Mesendoderm (in vitro differentiated cells): ENCODE data around the gene OR2AT4.
"Not testable (repeated sequence)": the region's sequence is repeated elsewhere in the genome, so short reads cannot be mapped to it uniquely, and the experiment has no call there.

Experiments
- DNase-seq: peaks from one replicate; pipeline ENCODE4 v3.0.0; 2013
- H2AK5ac ChIP-seq: 2 replicates; pipeline ENCODE4 v1.6.1; 2013; ENCODE audit warnings: low read length, inconsistent platforms
- H2BK120ac ChIP-seq: 2 replicates; pipeline ENCODE4 v1.6.1; 2013; ENCODE audit warnings: low read depth, mild to moderate bottlenecking, low read length, moderate library complexity, mixed read lengths
- H2BK15ac ChIP-seq: replicated peaks from 2 replicates; pipeline ENCODE4 v1.6.1; 2013; ENCODE audit warnings: low read depth, mild to moderate bottlenecking, moderate library complexity
- H2BK5ac ChIP-seq: 2 replicates; pipeline ENCODE4 v1.6.1; 2013; ENCODE audit warnings: low read length, inconsistent platforms
- H3K18ac ChIP-seq: 2 replicates; pipeline ENCODE4 v1.6.1; 2013; ENCODE audit warnings: mild to moderate bottlenecking, low read length, mixed read lengths
- H3K23ac ChIP-seq: one replicate; pipeline ENCODE4 v1.6.1; 2013; ENCODE audit warnings: low read length
- H3K27ac ChIP-seq: 2 replicates; pipeline ENCODE4 v1.5.1; 2013; ENCODE audit warnings: low read depth, mild to moderate bottlenecking, inconsistent platforms, low read length, moderate library complexity
- H3K27me3 ChIP-seq: 2 replicates; pipeline ENCODE4 v1.6.1; 2013; ENCODE audit warnings: low read length, control low read depth, mild to moderate bottlenecking, inconsistent platforms; ENCODE audit not compliant: insufficient read depth, poor library complexity
- H3K36me3 ChIP-seq: 2 replicates; pipeline ENCODE4 v1.6.1; 2013; ENCODE audit warnings: low read length, inconsistent platforms; ENCODE audit not compliant: control insufficient read depth, insufficient read depth
- H3K4ac ChIP-seq: one replicate; pipeline ENCODE4 v1.6.1; 2013; ENCODE audit warnings: low read depth, mild to moderate bottlenecking, low read length, moderate library complexity
- H3K4me1 ChIP-seq: 2 replicates; pipeline ENCODE4 v1.6.1; 2013; ENCODE audit warnings: low read depth, low read length, inconsistent platforms; ENCODE audit not compliant: control insufficient read depth
- H3K4me2 ChIP-seq: 2 replicates; pipeline ENCODE4 v1.6.1; 2013; ENCODE audit warnings: low read length
- H3K4me3 ChIP-seq: 2 replicates; pipeline ENCODE4 v1.5.1; 2013; ENCODE audit warnings: mild to moderate bottlenecking, low read length
- H3K56ac ChIP-seq: one replicate; pipeline ENCODE4 v1.6.1; 2013; ENCODE audit warnings: low read length
- H3K79me1 ChIP-seq: 2 replicates; pipeline ENCODE4 v1.6.1; 2013; ENCODE audit warnings: low read length, inconsistent platforms
- H3K79me2 ChIP-seq: 2 replicates; pipeline ENCODE4 v1.6.1; 2013; ENCODE audit warnings: mild to moderate bottlenecking, low read length; ENCODE audit not compliant: control insufficient read depth, insufficient read depth
- H3K9ac ChIP-seq: 2 replicates; pipeline ENCODE4 v1.6.1; 2013; ENCODE audit warnings: low read length, inconsistent platforms
- H4K5ac ChIP-seq: one replicate; pipeline ENCODE4 v1.6.1; 2013; ENCODE audit warnings: low read length
- H4K8ac ChIP-seq: one replicate; pipeline ENCODE4 v1.6.1; 2013; ENCODE audit warnings: low read depth, mild to moderate bottlenecking, control low read depth, low read length, moderate library complexity
- WGBS: extraction: QIAGEN DNeasy Blood & Tissue Kit; methylation state at CpG from one replicate; pipeline ENCODE4 v1.1.7; 2013; ENCODE audit warnings: low lambda C conversion rate, missing lambda C conversion rate; ENCODE audit not compliant: insufficient coverage; ENCODE audit errors: extremely low coverage; 5-methylcytosine and 5-hydroxymethylcytosine counted together

OR2AT4 gene

GRCh38 chr11:75101424-75102128 is 4.9 kb upstream of the OR2AT4 start:
- WGBS = no CpG with 5 or more reads among the region's 8 CpGs
- Histone ChIP-seq H3K4me3 (no peak overlapping the region), H2BK5ac (no peak overlapping the region), H3K23ac (no peak overlapping the region), H3K79me1 (no peaks in the 10 kb centered on the region), H3K56ac (no peak overlapping the region), H3K4me1 (no peaks in the 10 kb centered on the region), H2BK120ac (no peak overlapping the region), H2AK5ac (no peak overlapping the region), H3K27me3 (no peaks in the 10 kb centered on the region), H3K36me3 (no peaks in the 10 kb centered on the region), H3K27ac (no peak overlapping the region), H3K79me2 (no peaks in the 10 kb centered on the region), H4K5ac (no peak overlapping the region), H3K4me2 (no peak overlapping the region), H2BK15ac (no peak overlapping the region), H3K9ac (no peak overlapping the region), H3K4ac (no peak overlapping the region), H4K8ac (no peak overlapping the region), H3K18ac (no peak overlapping the region)
- DNase-seq = no peak

GRCh38 chr11:75100314-75100713 is 3.6 kb upstream of the OR2AT4 start:
- Histone ChIP-seq H3K4me2 (no peak overlapping the region), H3K4me3 (no peak overlapping the region), H3K4ac (no peak overlapping the region), H3K36me3 (no peaks in the 10 kb centered on the region), H3K56ac (no peak overlapping the region), H4K8ac (no peak overlapping the region), H2BK120ac (no peak overlapping the region), H3K4me1 (no peaks in the 10 kb centered on the region), H3K79me2 (no peaks in the 10 kb centered on the region), H3K27ac (no peak overlapping the region), H4K5ac (no peak overlapping the region), H2BK15ac (no peak overlapping the region), H3K79me1 (no peaks in the 10 kb centered on the region), H3K23ac (no peak overlapping the region), H3K27me3 (no peaks in the 10 kb centered on the region), H2BK5ac (no peak overlapping the region), H3K18ac (no peak overlapping the region), H2AK5ac (no peak overlapping the region), H3K9ac (no peak overlapping the region)
- WGBS = no CpG with 5 or more reads among the region's 3 CpGs
- DNase-seq = peak; percentile 6

- H2BK120ac ChIP-seq = no peak overlapping the region
- no peaks in the 10 kb centered on the region for H3K79me1 ChIP-seq
- H3K79me2 ChIP-seq = no peaks in the 10 kb centered on the region
- no peak for DNase-seq
- no peak overlapping the region for H3K23ac ChIP-seq
- H3K27me3 ChIP-seq = no peaks in the 10 kb centered on the region
- H2BK5ac ChIP-seq = no peak overlapping the region
- WGBS = no CpG with 5 or more reads among the region's 1 CpG
- H4K5ac ChIP-seq = no peak overlapping the region
- no peak overlapping the region for H3K27ac ChIP-seq
- no peak overlapping the region for H4K8ac ChIP-seq
- no peak overlapping the region for H3K4me2 ChIP-seq
- no peak overlapping the region for H3K4ac ChIP-seq
- H3K36me3 ChIP-seq = no peaks in the 10 kb centered on the region
- no peak overlapping the region for H3K56ac ChIP-seq
- no peak overlapping the region for H2AK5ac ChIP-seq
- no peak overlapping the region for H3K4me3 ChIP-seq
- H3K18ac ChIP-seq = no peak overlapping the region
- no peaks in the 10 kb centered on the region for H3K4me1 ChIP-seq
- H3K9ac ChIP-seq = no peak overlapping the region
- H2BK15ac ChIP-seq = no peak overlapping the region
These were observed 3.0 kb upstream of the OR2AT4 start for GRCh38 chr11:75099635-75100034.

DNA sequence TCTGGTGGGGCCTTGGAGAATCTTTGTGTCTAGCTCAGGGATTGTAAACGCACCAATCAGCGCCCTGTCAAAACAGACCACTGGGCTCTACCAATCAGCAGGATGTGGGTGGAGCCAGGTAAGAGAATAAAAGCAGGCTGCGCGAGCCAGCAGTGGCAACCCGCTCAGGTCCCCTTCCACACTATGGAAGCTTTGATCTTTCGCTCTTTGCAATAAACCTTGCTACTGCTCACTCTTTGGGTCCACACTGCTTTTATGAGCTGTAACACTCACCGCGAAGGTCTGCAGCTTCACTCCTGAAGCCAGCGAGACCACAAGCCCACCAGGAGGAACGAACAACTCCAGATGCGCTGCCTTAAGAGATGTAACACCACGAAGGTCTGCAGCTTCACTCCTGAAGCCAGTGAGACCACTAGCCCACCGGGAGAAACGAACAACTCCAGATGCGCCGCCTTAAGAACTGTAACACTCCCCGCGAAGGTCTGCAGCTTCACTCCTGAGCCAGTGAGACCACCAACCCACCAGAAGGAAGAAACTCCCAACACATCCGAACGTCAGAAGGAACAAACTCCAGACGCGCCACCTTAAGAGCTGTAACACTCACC is 2.3 kb upstream of the OR2AT4 start:
- H3K18ac ChIP-seq, H3K79me1 ChIP-seq, H3K36me3 ChIP-seq, H2BK15ac ChIP-seq, H4K8ac ChIP-seq, H3K4me3 ChIP-seq, H3K79me2 ChIP-seq, H3K27ac ChIP-seq, H3K56ac ChIP-seq, H2AK5ac ChIP-seq, H3K27me3 ChIP-seq, H3K4me1 ChIP-seq, H2BK120ac ChIP-seq, H2BK5ac ChIP-seq, H3K4me2 ChIP-seq, DNase-seq, H3K4ac ChIP-seq, H3K23ac ChIP-seq, H3K9ac ChIP-seq, H4K5ac ChIP-seq: not testable (repeated sequence)
- WGBS = no CpG with 5 or more reads among the region's 22 CpGs

DNA sequence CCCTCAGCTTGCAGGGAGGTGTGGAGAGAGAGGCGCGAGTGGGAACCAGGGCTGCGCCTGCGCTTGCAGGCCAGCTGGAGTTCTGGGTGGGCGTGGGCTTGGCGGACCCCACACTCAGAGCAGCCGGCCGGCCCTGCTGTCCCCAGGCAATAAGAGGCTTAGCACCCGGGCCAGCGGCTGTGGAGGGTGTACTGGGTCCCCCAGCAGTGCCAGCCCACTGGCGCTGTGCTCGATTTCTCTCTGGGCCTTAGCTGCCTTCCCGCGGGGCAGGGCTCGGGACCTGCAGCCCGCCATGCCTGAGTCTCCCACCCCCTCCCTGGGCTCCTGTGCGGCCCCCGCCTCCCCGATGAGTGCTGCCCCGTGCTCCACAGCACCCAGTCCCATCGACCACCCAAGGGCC is 1.5 kb upstream of the OR2AT4 start:
- not testable (repeated sequence) for H3K27ac ChIP-seq, H3K79me2 ChIP-seq, H3K23ac ChIP-seq, H3K4me2 ChIP-seq, H2AK5ac ChIP-seq, DNase-seq, H3K4me3 ChIP-seq, H4K5ac ChIP-seq, H2BK5ac ChIP-seq, H3K79me1 ChIP-seq, H3K4me1 ChIP-seq, H2BK15ac ChIP-seq, H3K27me3 ChIP-seq, H3K9ac ChIP-seq, H3K56ac ChIP-seq, H3K36me3 ChIP-seq, H3K18ac ChIP-seq, H4K8ac ChIP-seq, H3K4ac ChIP-seq, H2BK120ac ChIP-seq
- no CpG with 5 or more reads among the region's 21 CpGs for WGBS

DNA sequence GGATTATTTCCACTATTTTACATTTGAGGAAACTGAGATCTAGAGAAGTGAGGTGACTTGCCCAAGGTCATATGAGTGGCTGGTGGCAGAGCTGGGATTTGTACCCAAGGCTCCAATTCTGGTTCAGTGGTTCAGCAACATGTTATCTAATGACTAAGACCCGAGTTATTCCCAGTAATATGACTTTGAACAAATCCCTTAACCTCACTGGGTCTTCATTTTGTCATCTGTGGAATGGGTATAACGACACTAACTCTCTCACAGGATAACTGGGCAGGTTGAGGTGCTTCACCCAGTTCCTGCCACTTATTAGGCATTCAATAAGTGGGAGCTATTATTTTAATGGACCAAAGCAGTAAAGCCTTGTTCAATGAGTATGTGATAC is 489 bp upstream of the OR2AT4 start:
- H3K27ac ChIP-seq = no peak overlapping the region
- no peak overlapping the region for H3K18ac ChIP-seq
- H2AK5ac ChIP-seq = no peak overlapping the region
- no peaks in the 10 kb centered on the region for H3K4me1 ChIP-seq
- H3K4me2 ChIP-seq = no peak overlapping the region
- H2BK5ac ChIP-seq = no peak overlapping the region
- no peak overlapping the region for H3K4me3 ChIP-seq
- H3K56ac ChIP-seq = no peak overlapping the region
- no peak overlapping the region for H3K4ac ChIP-seq
- H3K9ac ChIP-seq = no peak overlapping the region
- H3K79me1 ChIP-seq = no peaks in the 10 kb centered on the region
- no peak overlapping the region for H3K23ac ChIP-seq
- H2BK15ac ChIP-seq = no peak overlapping the region
- DNase-seq = no peak
- no CpG with 5 or more reads among the region's 2 CpGs for WGBS
- H2BK120ac ChIP-seq = no peak overlapping the region
- H3K36me3 ChIP-seq = no peaks in the 10 kb centered on the region
- H3K27me3 ChIP-seq = no peaks in the 10 kb centered on the region
- H4K5ac ChIP-seq = no peak overlapping the region
- no peak overlapping the region for H4K8ac ChIP-seq
- H3K79me2 ChIP-seq = no peaks in the 10 kb centered on the region
